Measurements from ENCODE around the gene PSME3.

GRCh38 chr17:42871647-42872046, 38.5 kb downstream of the PSME3 start:
- TF ChIP-seq ZNF331 (CRISPR knock-in tag; IDR thresholded peaks at IDR 0.05; ENCODE audit: low read depth) (no peak), CTCF (conservative IDR thresholded peaks at IDR 0.05; ENCODE audit: low read depth in 2 of 2) (no peak), POLR2AphosphoS5 (IDR thresholded peaks at IDR 0.05; ENCODE audit: low read depth) (no peak), EZH2phosphoT487 (IDR thresholded peaks at IDR 0.05; ENCODE audit: unreplicated experiment) (no peak), REST (IDR thresholded peaks at IDR 0.05; ENCODE audit: unreplicated experiment) (no peak), EZH2 (IDR thresholded peaks at IDR 0.05; ENCODE audit: low read depth, unreplicated experiment) (no peak), JUNB (IDR thresholded peaks at IDR 0.05; ENCODE audit: unreplicated experiment) (no peak)

All from GM23338 (cell line).